BJ (cell line): ENCODE data around the gene C17orf107. TPM values are rescaled to one million over a fixed set of nuclear protein-coding genes. Genes with fewer than 3 reads are reported as not detected.
"Not testable (repeated sequence)": the region's sequence is repeated elsewhere in the genome, so short reads cannot be mapped to it uniquely, and the experiment has no call there.

Source experiments
- CTCF ChIA-PET: fragments of 350-600 bp; formaldehyde crosslinking; extraction: SDS; loops from one replicate; lab custom pipeline; 2021; ENCODE audit warnings: antibody characterized with exemption, inconsistent platforms; lab: Yijun Ruan, JAX
- POLR2A ChIA-PET: fragments of 300-600 bp; sonication (Branson Sonifier 250); formaldehyde crosslinking; extraction: SDS; loops from one replicate; lab custom pipeline; 2021; ENCODE audit warnings: antibody characterized with exemption; lab: Charles Lee
- DNase-seq: peaks from one replicate; pipeline ENCODE4 v3.0.0-alpha.2; 2011; ENCODE audit warnings: low read depth
- H3K27me3 ChIP-seq: 2 replicates; pipeline ENCODE4 v1.6.0; 2011; ENCODE audit warnings: low read length; ENCODE audit not compliant: control insufficient read depth, insufficient read depth
- H3K36me3 ChIP-seq: 2 replicates; pipeline ENCODE4 v1.5.1; 2011; ENCODE audit warnings: low read length; ENCODE audit not compliant: control insufficient read depth, insufficient read depth
- H3K4me3 ChIP-seq: 2 replicates; pipeline ENCODE4 v1.5.1; 2011; ENCODE audit warnings: low read depth, mild to moderate bottlenecking, control low read depth, low read length
- polyA plus RNA-seq: library from polyadenylated mRNA; depleted of rRNA; stranded (reverse); fragments of >200 nt; gene quantifications from 2 replicates; pipeline ENCODE4 v1.2.3, GENCODE V29; 2011
- TF ChIP-seq, protein P1 (sequence below): IDR thresholded peaks from 2 replicates; pipeline ENCODE4 v1.5.1; 2011; ENCODE audit warnings: low read depth, mild to moderate bottlenecking, control low read depth, inconsistent platforms, low read length, moderate library complexity; ENCODE audit not compliant: insufficient read depth

Gene C17orf107
- polyA plus RNA-seq, 1 experiment: 4.5 TPM

DNA sequence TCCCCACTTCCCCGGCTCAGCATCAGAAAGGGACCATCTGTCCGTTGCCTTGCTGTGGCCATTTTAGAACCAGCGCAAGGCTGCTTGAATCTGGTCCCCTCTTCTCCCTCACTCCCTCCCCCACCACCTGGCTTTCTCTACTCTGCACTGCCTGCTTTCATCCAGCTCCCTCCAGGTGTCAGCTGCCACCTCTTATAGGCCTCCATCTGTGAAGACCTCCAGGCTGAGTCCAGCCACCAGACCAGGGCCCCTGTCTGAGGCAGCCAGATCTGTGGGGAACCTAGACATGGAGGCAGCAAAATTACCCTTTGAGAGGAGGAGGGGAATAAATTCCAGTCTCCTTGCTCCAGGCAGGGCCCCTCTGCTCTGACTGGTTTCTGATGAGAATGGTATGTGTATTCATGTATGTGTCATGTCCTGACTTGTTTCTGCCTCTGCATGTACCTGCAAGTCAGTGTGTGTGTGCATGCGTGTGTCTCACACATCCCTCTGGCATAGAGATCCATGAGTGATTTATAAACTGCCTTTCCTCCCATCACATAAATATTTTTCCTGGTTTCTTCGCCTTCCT, 45.1 kb upstream of the C17orf107 start:
- POLR2A ChIA-PET: no interaction called here
- Histone ChIP-seq H3K27me3 (no peaks in the 10 kb centered on the region), H3K36me3 (peaks cover 1% of the 10 kb centered on the region; the same call in 1 of the 2 replicates), H3K4me3 (no peak overlapping the region)
- TF ChIP-seq, protein P1, sequence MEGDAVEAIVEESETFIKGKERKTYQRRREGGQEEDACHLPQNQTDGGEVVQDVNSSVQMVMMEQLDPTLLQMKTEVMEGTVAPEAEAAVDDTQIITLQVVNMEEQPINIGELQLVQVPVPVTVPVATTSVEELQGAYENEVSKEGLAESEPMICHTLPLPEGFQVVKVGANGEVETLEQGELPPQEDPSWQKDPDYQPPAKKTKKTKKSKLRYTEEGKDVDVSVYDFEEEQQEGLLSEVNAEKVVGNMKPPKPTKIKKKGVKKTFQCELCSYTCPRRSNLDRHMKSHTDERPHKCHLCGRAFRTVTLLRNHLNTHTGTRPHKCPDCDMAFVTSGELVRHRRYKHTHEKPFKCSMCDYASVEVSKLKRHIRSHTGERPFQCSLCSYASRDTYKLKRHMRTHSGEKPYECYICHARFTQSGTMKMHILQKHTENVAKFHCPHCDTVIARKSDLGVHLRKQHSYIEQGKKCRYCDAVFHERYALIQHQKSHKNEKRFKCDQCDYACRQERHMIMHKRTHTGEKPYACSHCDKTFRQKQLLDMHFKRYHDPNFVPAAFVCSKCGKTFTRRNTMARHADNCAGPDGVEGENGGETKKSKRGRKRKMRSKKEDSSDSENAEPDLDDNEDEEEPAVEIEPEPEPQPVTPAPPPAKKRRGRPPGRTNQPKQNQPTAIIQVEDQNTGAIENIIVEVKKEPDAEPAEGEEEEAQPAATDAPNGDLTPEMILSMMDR: no peak
- DNase-seq: no peak
- CTCF ChIA-PET: no interaction called here

DNA sequence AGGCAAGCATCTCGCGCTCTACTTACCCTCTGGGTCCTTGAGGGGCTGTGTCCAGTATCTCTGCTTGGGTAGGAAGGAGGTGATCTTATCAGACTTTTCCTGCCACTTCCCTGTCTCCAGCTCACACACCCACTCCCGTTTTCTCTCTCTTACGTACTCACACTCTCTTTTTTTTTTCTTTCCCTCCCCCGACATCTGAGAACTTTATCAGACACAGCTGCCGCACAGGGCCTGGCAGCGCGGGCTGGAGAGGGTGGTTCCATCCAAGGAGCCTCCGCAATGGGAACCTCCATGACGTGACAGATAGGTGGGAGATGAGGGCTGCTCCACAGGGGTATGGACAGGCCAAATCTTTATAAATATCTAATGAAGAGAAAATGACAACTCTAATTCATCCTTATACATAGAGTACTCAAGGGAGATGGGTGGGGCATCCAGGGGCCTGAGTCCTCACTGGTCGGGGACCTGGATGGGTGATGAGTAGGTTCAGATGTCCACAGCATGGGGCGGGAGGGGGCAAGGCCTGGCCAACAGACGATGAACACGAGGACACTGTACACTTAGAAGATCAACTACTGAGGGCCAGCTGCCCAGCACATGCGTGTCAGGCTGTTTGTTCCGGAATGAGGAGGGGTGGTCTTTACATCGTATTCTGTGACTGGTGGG, 42.9 kb upstream of the C17orf107 start:
- TF ChIP-seq, protein P1: no peak
- H3K4me3 ChIP-seq: no peak overlapping the region
- DNase-seq: no peak
- ChIA-PET POLR2A (no interaction called here), CTCF (interaction anchor here (2.5 kb wide), 1 partner anchor 67 kb away, joined by 10 read pairs; no protein-coding TSS in a partner anchor)
- no peaks in the 10 kb centered on the region for H3K27me3 ChIP-seq
- peaks cover 1% of the 10 kb centered on the region; the same call in 1 of the 2 replicates for H3K36me3 ChIP-seq

- TF ChIP-seq, protein P1: no peak
- no peaks in the 10 kb centered on the region for H3K27me3 ChIP-seq
- H3K4me3 ChIP-seq: no peak overlapping the region
- H3K36me3 ChIP-seq: peaks cover 1% of the 10 kb centered on the region; the same call in 1 of the 2 replicates
- CTCF ChIA-PET: interaction anchor here (0.6 to 2.5 kb wide), 3 partner anchors 23 to 67 kb away, joined by 3 to 10 read pairs (median 4); no protein-coding TSS in a partner anchor
- DNase-seq: no peak
- POLR2A ChIA-PET: no interaction called here
Measured at GRCh38 chr17:4856937-4857314, 42.4 kb upstream of the C17orf107 start.

DNA sequence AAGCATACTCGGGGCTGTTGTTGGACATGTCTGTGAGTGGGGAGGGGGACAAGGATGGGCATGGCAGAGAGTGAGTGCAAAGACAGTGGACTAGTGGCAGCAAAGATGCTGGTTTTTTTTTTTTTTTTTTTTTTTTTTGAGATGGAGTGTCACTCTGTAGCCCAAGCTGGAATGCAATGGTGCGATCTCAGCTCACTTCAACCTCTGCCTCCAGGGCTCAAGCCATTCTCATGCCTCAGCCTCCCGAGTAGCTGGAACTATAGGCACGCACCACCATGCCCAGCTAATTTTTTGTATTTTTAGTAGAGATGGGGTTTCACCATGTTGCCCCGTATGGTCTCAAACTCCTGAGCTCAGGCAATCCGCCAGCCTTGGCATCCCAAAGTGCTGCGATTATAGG, 42.0 kb upstream of the C17orf107 start:
- POLR2A ChIA-PET: interaction anchor here (0.6 kb wide), 1 partner anchor 61 kb away, joined by 5 read pairs; the partner anchor contains the start of gene PSMB6
- CTCF ChIA-PET: interaction anchor here (0.6 to 2.5 kb wide), 5 partner anchors 22 to 67 kb away, joined by 3 to 10 read pairs (median 4); partner anchors contain the start of gene CHRNE

GRCh38 chr17:4858068-4858881, 41.1 kb upstream of the C17orf107 start:
- peaks cover 1% of the 10 kb centered on the region; the same call in 1 of the 2 replicates for H3K36me3 ChIP-seq
- TF ChIP-seq, protein P1: no peak
- CTCF ChIA-PET: interaction anchor here (0.6 to 2.5 kb wide), 7 partner anchors 9 to 68 kb away, joined by 3 to 10 read pairs (median 4); partner anchors contain the start of gene CHRNE
- H3K4me3 ChIP-seq: no peak overlapping the region
- H3K27me3 ChIP-seq: no peaks in the 10 kb centered on the region
- no peak for DNase-seq
- POLR2A ChIA-PET: interaction anchor here (0.6 kb wide), 1 partner anchor 62 kb away, joined by 5 read pairs; the partner anchor contains the start of gene PSMB6

More for the DNA sequence above, 42.0 kb upstream of the C17orf107 start:
- H3K4me3 ChIP-seq, H3K27me3 ChIP-seq, H3K36me3 ChIP-seq, DNase-seq: not testable (repeated sequence)
